ENCODE measurements around the gene DPP7. TPM values are rescaled to one million over a fixed set of nuclear protein-coding genes. Genes with fewer than 3 reads are reported as not detected.
"Not testable (repeated sequence)": the region's sequence is repeated elsewhere in the genome, so short reads cannot be mapped to it uniquely, and the experiment has no call there.

DPP7 gene
- total RNA-seq, 1 donor from 2014 or later, result 394 TPM

DNA sequence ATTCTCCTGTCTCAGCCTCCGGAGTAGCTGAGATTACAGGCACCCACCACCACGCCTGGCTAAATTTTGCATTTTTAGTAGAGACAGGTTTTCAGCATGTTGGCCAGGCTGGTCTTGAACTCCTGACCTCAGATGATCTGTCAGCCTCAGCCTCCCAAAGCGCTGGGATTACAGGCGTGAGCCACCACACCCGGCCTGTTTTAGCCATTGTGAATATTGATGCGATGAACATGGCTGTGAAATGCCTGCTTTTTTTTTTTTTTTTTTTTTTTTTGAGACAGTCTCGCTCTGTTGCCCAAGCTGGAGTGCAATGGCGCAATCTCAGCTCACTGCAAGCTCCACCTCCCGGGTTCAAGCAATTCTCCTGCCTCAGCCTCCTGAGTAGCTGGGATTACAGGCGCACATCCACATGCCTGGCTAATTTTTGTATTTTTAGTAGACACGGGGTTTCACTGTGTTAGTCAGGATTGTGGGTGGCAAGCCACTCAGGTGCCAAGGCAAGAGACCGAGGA is 3.6 kb upstream of the DPP7 start:
- not testable (repeated sequence) for H3K27ac Mint-ChIP-seq; DNase-seq (ENCODE audit: low spot score); H3K27me3 Mint-ChIP-seq (ENCODE audit: insufficient read depth); H3K9me3 Mint-ChIP-seq; H3K4me3 Mint-ChIP-seq; H3K36me3 Mint-ChIP-seq (ENCODE audit: low read depth)
- peaks cover 11% of the 10 kb centered on the region for H3K4me1 Mint-ChIP-seq (ENCODE audit: low read depth)
- intact Hi-C loops (cut with micrococcal nuclease), result loop anchor here (1.0 kb wide), 5 partner anchors 23 to 118 kb away; partner anchors contain the start of genes ANAPC2, RNF224 and SSNA1

DNA sequence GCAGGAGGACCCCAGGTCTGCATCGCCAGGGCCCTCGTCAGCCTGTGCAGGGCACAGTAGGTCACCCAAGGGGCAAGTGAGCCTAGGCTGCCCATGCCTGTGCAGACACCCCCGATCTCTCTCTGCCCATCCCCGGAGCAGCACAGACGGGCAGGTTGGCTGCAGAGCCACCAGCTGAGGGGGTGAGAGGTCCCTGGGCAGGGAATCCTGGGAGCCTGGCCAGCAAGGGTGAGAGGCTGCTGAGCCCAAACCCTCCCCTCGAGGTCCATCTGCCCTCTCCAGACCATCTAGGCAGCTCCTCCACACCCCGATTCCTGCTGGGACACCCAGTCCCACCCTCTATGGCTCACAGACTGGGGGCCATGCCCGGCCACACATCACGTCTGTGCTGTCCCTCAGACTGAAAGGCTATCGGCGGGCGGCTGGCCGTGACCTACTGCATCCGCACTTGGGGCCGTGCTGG is 2.8 kb upstream of the DPP7 start:
- DNase-seq (ENCODE audit: low spot score), result no peak
- Mint-ChIP-seq H3K4me3 (peak overlapping the region; percentile 56), H3K27ac (no peak overlapping the region), H3K4me1 (ENCODE audit: low read depth) (peaks cover 11% of the 10 kb centered on the region), H3K36me3 (ENCODE audit: low read depth) (peaks cover 6% of the 10 kb centered on the region), H3K9me3 (no peaks in the 10 kb centered on the region), H3K27me3 (ENCODE audit: insufficient read depth) (no peaks in the 10 kb centered on the region)
- intact Hi-C loops (cut with micrococcal nuclease), result no loop called here

DNA sequence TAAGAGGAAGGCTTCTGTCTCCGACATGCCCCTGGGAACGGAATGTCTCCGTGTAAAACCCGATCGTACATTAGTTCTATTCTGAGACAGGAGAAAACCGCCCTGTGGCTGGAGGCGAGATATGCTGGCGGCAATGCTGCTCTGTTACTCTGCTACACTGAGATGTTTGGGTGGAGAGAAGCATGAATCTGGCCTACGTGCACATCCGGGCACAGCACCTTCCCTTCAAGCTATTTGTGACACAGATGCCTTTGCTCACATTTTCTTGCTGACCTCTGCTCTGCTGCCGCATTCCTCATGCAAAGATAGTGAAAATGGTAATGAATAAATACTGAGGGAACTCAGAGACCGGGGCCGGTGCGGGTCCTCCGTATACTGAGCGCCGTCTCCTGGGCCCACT is 2.2 kb upstream of the DPP7 start:
- Mint-ChIP-seq H3K9me3 (no peaks in the 10 kb centered on the region), H3K4me1 (ENCODE audit: low read depth) (peaks cover 11% of the 10 kb centered on the region), H3K36me3 (ENCODE audit: low read depth) (peaks cover 6% of the 10 kb centered on the region), H3K27ac (no peak overlapping the region), H3K4me3 (peak overlapping the region; percentile 56), H3K27me3 (ENCODE audit: insufficient read depth) (no peaks in the 10 kb centered on the region)
- DNase-seq (ENCODE audit: low spot score), result no peak
- intact Hi-C loops (cut with micrococcal nuclease), result no loop called here

DNA sequence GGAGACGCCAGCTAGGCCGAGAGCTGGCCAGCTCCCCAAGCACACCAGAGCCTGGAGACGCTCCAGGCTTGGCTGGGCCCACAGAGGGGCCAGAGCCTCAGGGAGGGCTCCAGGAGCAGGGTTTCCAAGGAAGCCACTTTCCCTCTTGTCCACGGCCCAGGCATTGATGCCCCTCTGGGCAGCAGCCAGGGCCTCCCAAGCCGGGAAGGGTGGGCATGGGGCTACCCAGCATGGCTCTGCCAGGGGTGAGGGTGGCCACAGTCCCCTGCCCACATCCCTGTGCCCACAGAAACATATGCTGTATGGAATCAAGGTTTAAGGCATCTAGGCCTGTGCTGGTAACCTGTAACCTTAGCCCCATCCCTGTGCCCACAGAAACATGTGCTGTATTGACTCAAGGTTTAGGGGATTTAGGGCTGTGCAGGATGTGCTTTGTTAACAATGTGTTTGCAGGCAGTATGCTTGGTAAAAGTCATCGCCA is 1.5 kb upstream of the DPP7 start:
- DNase-seq (ENCODE audit: low spot score), result no peak
- H3K27me3 Mint-ChIP-seq (ENCODE audit: insufficient read depth), result no peaks in the 10 kb centered on the region
- H3K9me3 Mint-ChIP-seq, result no peaks in the 10 kb centered on the region
- H3K4me3 Mint-ChIP-seq, result peak overlapping the region; percentile 62
- peaks cover 11% of the 10 kb centered on the region for H3K4me1 Mint-ChIP-seq (ENCODE audit: low read depth)
- H3K27ac Mint-ChIP-seq, result no peak overlapping the region
- intact Hi-C loops (cut with micrococcal nuclease), result no loop called here
- H3K36me3 Mint-ChIP-seq (ENCODE audit: low read depth), result peaks cover 6% of the 10 kb centered on the region

DNA sequence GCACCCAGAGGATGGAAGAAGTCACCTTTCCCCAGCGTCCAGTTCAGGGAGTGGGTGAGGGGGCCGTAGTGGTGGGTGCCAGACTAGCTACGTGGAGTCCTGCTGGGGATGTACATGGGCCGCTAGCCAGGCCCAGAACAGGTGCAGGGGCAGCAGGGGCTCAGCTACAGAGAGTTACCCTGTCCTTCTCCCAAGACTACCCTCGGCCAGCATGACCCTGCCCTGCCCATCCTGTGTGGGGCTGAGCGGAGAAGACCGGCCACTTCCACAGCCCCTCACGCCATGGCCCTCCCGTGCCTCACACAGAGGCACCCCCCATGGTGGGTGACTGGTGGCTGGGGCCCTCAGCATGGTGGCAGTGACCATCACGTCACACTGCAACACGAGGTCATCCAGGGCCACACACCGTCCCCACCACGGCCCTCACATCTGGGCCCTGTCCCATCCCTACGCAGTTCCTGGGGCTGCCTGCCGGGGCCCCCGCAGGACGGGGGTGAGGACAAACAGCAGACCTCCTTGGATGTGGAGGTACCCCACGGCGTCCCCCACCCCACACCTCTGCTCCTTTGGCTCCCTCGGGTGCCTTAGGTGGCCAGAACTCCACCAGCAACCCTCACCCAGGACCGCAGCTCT is 977 bp upstream of the DPP7 start:
- Mint-ChIP-seq H3K9me3 (no peaks in the 10 kb centered on the region), H3K4me3 (peak overlapping the region; percentile 62), H3K36me3 (ENCODE audit: low read depth) (peaks cover 9% of the 10 kb centered on the region), H3K27ac (no peak overlapping the region), H3K4me1 (ENCODE audit: low read depth) (peaks cover 11% of the 10 kb centered on the region), H3K27me3 (ENCODE audit: insufficient read depth) (no peaks in the 10 kb centered on the region)
- intact Hi-C loops (cut with micrococcal nuclease), result loop anchor here (2.0 kb wide), 1 partner anchor 13 kb away; no protein-coding TSS in a partner anchor
- no peak for DNase-seq (ENCODE audit: low spot score)

DNA sequence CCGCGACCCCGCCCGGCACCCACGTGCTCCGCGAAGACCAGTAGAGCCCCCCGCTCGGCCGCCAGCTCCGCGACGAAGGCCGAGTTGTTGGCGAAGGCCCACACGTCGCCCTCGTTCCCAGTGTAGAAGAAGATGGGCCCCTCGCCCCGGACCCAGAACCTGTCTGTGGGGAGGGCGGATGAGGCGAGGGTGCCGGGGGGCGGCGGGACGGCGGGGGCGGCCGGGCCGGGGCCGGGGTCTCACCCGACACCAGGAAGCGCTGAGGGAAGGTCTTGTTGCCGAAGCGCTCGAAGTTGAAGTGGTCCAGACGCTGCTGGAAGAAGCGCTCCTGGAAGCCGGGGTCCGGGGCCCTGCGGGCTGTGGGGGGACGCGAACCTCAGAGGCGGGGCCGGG is 317 bp downstream of the DPP7 start:
- Mint-ChIP-seq H3K27me3 (ENCODE audit: insufficient read depth) (no peaks in the 10 kb centered on the region), H3K4me3 (peak overlapping the region; percentile 70), H3K36me3 (ENCODE audit: low read depth) (peaks cover 9% of the 10 kb centered on the region), H3K9me3 (no peaks in the 10 kb centered on the region), H3K4me1 (ENCODE audit: low read depth) (peaks cover 7% of the 10 kb centered on the region), H3K27ac (no peak overlapping the region)
- DNase-seq (ENCODE audit: low spot score), result no peak
- intact Hi-C loops (cut with micrococcal nuclease), result loop anchor here (1.0 to 2.0 kb wide), 5 partner anchors 15 to 75 kb away; partner anchors contain the start of gene SAPCD2

DNA sequence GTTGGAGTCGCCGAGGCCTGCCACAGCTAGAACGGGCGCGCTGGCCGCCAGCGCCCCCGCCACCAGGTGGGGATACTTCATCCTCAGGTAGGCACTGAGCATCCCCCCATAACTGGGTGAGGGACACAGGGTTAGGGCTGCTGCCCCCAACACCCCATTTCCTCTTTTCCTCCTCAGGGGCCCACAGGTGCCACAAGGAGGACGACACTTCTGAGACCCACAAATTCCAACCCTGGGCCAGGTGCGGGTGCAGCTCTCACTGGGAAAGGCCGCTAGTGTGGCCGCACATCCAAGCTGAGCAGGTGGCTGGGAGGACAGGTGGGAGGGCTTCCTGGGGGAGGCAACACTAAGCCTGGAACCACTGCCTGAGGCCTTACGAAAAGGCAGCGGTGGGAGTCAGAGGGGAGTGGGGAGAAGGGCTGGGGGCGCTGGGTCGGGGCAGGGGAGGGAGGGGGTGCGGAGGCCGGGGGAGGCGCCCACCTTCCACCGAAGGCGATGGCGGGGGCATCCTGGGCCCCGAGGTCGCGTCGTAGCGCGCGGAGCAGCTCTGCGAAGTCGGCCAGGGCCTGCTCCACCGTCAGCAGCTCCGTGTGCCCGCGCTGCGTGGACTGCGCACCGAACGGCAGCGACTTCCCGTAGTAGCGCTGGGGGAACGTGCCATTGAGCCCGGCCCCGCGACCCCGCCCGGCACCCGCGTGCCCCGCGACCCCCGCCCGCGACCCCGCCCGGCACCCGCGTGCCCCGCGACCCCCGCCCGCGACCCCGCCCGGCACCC is 961 bp downstream of the DPP7 start:
- H3K4me3 Mint-ChIP-seq, result peak overlapping the region; percentile 82
- peaks cover under 1% of the 10 kb centered on the region for H3K4me1 Mint-ChIP-seq (ENCODE audit: low read depth)
- DNase-seq (ENCODE audit: low spot score), result no peak
- no peaks in the 10 kb centered on the region for H3K9me3 Mint-ChIP-seq
- H3K27ac Mint-ChIP-seq, result peak overlapping the region; percentile 52
- H3K36me3 Mint-ChIP-seq (ENCODE audit: low read depth), result peaks cover 9% of the 10 kb centered on the region
- no peaks in the 10 kb centered on the region for H3K27me3 Mint-ChIP-seq (ENCODE audit: insufficient read depth)
- intact Hi-C loops (cut with micrococcal nuclease), result loop anchor here (1.0 to 2.0 kb wide), 5 partner anchors 15 to 76 kb away; partner anchors contain the start of gene SAPCD2

DNA sequence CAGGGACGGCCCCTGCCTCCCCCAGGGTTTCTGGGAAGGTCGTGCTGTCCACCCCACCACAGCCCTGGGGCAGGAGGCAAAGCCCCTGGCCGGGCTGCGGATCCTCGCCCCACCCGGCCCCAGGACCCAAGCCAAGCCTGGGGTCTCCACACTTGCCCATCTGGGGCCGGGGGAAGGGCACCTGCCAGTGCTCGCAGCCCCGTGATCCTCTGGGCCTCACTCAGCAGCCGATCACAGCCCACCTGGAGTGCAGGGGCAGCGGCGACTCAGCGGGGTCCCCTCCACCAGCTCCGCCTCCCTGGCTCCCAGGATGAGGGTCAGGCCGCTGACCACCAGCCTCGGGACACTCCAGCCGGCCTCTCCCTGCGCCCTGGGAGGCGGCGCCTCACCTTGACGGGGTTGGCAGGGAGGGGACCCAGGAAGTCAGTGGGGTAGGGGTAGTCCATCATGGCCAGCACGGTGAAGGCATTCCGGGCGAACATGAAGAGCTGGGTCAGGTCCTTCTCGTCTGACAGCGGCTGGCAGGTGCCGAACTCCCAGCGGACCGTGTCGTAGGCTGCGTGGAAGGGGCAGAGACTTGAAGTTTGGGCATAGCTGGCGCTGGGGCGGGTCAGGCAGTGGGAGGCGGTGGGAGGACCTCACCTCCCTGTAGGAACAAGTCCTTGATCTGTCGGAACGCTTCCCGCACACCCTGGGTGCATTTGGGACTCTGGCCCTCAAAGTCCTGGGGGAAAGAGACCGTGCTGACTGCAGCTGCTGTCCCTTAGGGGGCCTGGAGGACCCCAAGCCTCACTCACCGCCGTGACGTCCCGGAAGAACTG is 1.8 kb downstream of the DPP7 start:
- no peak for DNase-seq (ENCODE audit: low spot score)
- no peaks in the 10 kb centered on the region for H3K4me1 Mint-ChIP-seq (ENCODE audit: low read depth)
- peak overlapping the region; percentile 82 for H3K4me3 Mint-ChIP-seq
- no peaks in the 10 kb centered on the region for H3K9me3 Mint-ChIP-seq
- intact Hi-C loops (cut with micrococcal nuclease), result no loop called here
- H3K27me3 Mint-ChIP-seq (ENCODE audit: insufficient read depth), result no peaks in the 10 kb centered on the region
- H3K36me3 Mint-ChIP-seq (ENCODE audit: low read depth), result peaks cover 12% of the 10 kb centered on the region
- peak overlapping the region; percentile 65 for H3K27ac Mint-ChIP-seq

DNA sequence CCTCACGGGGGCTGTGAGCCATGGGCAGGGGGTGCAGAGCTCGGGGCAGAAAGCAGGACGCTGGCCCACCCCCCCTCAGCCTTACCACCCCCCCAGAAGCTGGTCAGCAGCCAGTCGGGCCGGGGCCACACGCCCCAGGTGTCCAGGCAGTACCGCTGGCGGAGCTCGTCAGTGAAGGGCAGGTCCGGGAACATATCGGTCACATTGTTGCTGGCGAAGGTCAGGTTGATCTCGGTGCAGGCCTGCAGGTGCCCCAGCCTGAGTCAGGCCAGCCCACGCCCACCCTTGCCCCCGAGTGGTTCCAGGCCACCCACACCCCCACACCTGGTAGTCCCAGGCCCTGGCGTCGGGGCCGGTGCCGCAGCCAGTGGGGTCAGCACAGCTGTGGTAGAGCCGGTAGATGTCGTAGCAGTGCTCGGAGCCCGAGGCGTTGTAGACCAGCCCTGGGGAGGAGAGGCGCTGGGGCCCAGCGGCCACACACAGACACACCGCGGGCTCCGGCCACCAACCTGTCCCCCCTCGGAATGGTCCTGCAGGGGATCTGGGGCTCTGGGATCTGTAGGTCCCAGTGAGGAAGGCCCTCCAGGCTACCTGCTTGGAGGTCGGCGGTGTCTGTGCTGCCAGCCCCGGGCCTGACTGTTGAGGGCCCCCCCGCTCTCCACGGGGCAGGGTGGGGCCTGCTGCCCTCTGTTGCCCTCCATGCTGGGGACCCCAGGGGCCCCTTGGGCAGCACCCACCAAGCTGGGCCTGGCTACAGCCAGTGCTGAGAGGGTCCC is 2.6 kb downstream of the DPP7 start:
- Mint-ChIP-seq H3K4me1 (ENCODE audit: low read depth) (no peaks in the 10 kb centered on the region), H3K27ac (no peak overlapping the region), H3K36me3 (ENCODE audit: low read depth) (peaks cover 12% of the 10 kb centered on the region), H3K27me3 (ENCODE audit: insufficient read depth) (no peaks in the 10 kb centered on the region), H3K9me3 (no peaks in the 10 kb centered on the region), H3K4me3 (no peak overlapping the region)
- intact Hi-C loops (cut with micrococcal nuclease), result no loop called here
- no peak for DNase-seq (ENCODE audit: low spot score)

DNA sequence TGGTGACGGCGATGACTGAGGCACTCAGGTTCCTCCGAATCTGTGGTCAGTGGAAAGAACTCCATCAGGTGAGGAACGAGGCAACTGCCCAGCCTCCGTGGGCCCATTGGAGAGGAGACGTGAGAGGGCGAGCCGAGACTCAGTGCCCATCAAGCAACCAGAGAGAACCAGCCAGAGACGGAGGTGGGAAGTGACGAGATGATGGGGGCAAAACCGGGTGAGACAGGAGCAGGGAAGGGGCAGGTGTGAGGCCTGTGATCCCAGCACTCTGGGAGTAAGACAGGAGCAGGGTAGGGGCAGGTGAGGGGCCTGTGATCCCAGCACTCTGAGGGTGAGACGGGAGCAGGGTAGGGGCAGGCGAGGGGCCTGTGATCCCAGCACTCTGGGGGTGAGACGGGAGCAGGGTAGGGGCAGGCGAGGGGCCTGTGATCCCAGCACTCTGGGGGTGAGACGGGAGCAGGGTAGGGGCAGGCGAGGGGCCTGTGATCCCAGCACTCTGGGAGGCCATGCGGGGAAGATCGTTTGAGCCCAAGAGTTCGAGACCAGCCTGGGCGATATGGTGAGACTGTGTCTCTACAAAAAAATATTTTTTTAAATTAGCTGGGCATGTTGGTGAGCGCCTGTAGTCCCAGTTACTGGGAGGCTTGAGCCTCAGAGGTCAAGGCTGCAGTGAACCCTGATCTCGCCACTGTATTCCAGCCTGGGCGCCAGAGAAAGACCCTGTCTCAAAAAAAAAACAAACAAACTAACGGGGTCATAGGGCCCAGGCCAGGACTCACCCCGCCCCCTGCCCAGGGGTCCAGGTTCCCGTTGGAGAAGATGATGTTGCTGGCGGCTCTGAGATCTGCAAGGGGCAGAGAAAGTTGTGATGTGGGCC is 3.4 kb downstream of the DPP7 start:
- Mint-ChIP-seq H3K4me3 (peak overlapping the region; percentile 42), H3K36me3 (ENCODE audit: low read depth) (peaks cover 12% of the 10 kb centered on the region), H3K27me3 (ENCODE audit: insufficient read depth) (no peaks in the 10 kb centered on the region), H3K27ac (no peak overlapping the region), H3K4me1 (ENCODE audit: low read depth) (no peaks in the 10 kb centered on the region), H3K9me3 (no peaks in the 10 kb centered on the region)
- DNase-seq (ENCODE audit: low spot score), result no peak
- intact Hi-C loops (cut with micrococcal nuclease), result no loop called here

DNA sequence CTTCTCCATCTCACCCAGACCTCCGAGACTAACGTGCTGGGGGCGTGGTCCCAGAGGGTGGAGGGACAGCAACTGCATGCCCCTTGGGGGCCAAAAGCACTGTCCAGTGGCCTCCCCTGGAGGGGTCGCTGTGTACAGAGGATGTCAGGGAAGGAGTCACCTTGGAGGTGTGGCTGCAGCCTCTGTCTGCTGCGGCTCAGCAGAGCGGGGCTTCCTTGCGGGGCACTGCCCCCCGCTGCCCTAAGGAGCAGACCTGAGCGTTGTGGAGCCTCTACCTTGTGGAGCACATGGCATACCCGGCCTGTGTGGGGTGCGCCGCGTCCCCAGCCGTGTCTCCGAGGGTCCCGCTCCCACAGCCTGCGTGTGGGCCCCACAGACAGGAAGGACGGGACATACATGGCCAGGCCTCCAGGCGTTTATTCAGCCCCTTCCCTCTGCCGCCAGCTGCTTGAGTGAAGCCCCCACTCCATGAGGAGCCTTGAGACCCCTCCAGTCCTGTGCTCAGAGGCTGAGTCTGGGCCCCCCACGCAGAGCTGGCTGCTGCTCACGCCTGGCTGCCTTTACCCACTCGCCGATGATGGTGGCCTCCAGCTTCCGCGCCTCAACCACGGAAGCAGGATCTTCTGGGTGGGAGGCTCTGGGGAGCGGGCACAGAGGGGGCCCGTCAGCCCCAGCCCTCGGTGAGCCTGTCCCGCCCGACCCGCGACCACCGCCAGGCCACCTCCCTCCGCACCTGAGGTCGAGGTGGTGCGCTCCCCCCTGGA is 4.2 kb downstream of the DPP7 start:
- Mint-ChIP-seq H3K9me3 (no peaks in the 10 kb centered on the region), H3K36me3 (ENCODE audit: low read depth) (peaks cover 14% of the 10 kb centered on the region), H3K4me1 (ENCODE audit: low read depth) (no peaks in the 10 kb centered on the region), H3K4me3 (peak overlapping the region; percentile 42), H3K27ac (no peak overlapping the region), H3K27me3 (ENCODE audit: insufficient read depth) (no peaks in the 10 kb centered on the region)
- intact Hi-C loops (cut with micrococcal nuclease), result no loop called here
- no peak for DNase-seq (ENCODE audit: low spot score)
